ENCODE results near the gene C1QC.

C1QC gene

DNA sequence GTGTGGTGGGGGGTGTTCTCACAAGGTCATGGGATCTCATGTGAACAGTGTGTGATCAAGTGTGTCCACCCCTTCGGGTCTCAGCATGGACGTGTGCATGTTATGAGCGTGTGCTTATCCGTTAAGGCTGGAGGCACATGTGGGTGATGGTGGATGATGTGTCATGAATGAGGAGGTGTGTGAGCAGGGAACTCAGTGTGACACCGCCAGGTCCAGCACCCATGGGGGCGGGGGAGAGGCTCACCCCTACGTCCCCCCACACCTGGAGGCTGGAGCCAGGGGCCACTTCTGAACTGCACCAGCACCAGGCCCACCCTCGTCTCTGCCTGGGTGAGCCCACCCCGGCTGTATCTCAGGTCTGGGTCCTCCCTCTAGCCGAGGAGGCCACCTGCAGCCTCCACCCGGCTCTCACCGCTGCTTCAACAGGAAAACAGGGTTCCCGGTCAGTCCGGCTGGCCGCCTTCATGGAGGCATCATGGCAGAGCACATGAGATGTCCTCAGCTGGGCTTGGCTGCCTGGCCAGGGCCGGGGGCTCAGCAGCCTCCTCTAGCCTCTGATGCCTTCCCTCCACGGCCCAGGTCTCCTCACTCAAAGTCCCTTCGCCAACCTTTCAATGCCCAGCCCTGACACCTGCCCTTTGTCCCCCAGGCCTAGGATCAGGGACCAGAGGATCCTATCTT lies 41.2 kb upstream of the C1QC start:
- H3K4me3 ChIP-seq (ENCODE audit: low read depth in 1 of 2, low read length in 2 of 2), result no peak overlapping the region
- H3K27me3 ChIP-seq (ENCODE audit: control insufficient read depth in 1 of 2, insufficient read depth in 2 of 2, low read length in 2 of 2), result peaks cover 0 to 13% of the 10 kb centered on the region in 2 donors
- no peak overlapping the region for H3K9ac ChIP-seq (ENCODE audit: low read depth in 1 of 2, low read length in 2 of 2)
- H3K9me3 ChIP-seq (ENCODE audit: control insufficient read depth in 1 of 2, low read length in 2 of 2), result no peaks in the 10 kb centered on the region
- H3K36me3 ChIP-seq (ENCODE audit: control insufficient read depth in 1 of 2, insufficient read depth in 2 of 2, low read length in 2 of 2), result no peaks in the 10 kb centered on the region
- no peaks in the 10 kb centered on the region for H3K4me1 ChIP-seq (ENCODE audit: control insufficient read depth in 1 of 2, insufficient read depth in 2 of 2, low read length in 2 of 2)
- no peak overlapping the region for H3K27ac ChIP-seq (ENCODE audit: low read depth, low read length)

DNA sequence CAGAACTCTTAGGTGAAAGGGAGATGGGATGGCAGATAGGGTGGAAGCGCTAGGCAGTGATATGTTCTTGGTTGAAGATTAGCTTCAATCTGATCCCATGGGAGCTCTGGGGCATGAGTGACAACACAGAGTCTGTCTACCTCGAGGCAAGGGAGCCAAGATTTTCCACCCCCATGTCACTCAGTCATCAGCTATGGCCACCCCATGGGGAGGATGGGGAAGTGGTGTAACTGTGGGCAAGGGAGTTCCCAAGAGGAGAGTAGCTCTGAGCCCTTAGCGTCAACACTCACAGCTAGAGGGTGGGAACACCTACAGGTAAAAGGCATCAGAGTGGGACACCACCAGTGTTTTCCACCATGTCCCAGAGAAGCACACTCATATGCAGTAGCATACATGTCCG lies 37.3 kb upstream of the C1QC start:
- H3K9ac ChIP-seq (ENCODE audit: low read depth in 1 of 2, low read length in 2 of 2), result no peak overlapping the region
- H3K9me3 ChIP-seq (ENCODE audit: control insufficient read depth in 1 of 2, low read length in 2 of 2), result no peaks in the 10 kb centered on the region
- no peak overlapping the region for H3K4me3 ChIP-seq (ENCODE audit: low read depth in 1 of 2, low read length in 2 of 2)
- H3K4me1 ChIP-seq (ENCODE audit: control insufficient read depth in 1 of 2, insufficient read depth in 2 of 2, low read length in 2 of 2), result no peaks in the 10 kb centered on the region
- H3K27me3 ChIP-seq (ENCODE audit: control insufficient read depth in 1 of 2, insufficient read depth in 2 of 2, low read length in 2 of 2), result peaks cover 8 to 13% of the 10 kb centered on the region in 2 donors
- no peaks in the 10 kb centered on the region for H3K36me3 ChIP-seq (ENCODE audit: control insufficient read depth in 1 of 2, insufficient read depth in 2 of 2, low read length in 2 of 2)
- no peak overlapping the region for H3K27ac ChIP-seq (ENCODE audit: low read depth, low read length)

DNA sequence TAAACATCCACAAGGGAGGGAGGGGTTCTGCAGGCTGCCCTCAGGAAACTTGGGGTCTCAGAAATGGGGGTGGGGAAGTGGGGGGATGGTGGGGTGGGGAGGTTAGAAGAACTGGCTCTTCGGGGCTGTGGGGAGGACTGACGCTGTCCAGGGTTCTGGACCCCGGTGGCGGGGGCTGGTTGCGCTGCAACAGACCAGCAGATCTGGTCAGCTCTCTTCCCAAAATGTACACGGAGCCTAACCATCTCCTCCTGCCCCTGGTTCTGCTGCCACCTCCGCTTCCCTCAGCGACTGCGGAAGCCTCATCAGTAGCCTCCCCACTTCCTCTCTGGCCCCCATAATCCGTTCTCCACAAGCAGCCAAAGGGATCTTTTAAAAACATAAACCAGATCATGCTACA lies 36.3 kb upstream of the C1QC start:
- no peak overlapping the region for H3K9ac ChIP-seq (ENCODE audit: low read depth in 1 of 2, low read length in 2 of 2)
- H3K27ac ChIP-seq (ENCODE audit: low read depth, low read length), result no peak overlapping the region
- no peaks in the 10 kb centered on the region for H3K9me3 ChIP-seq (ENCODE audit: control insufficient read depth in 1 of 2, low read length in 2 of 2)
- peaks cover 8 to 13% of the 10 kb centered on the region in 2 donors for H3K27me3 ChIP-seq (ENCODE audit: control insufficient read depth in 1 of 2, insufficient read depth in 2 of 2, low read length in 2 of 2)
- H3K4me3 ChIP-seq (ENCODE audit: low read depth in 1 of 2, low read length in 2 of 2), result no peak overlapping the region
- H3K36me3 ChIP-seq (ENCODE audit: control insufficient read depth in 1 of 2, insufficient read depth in 2 of 2, low read length in 2 of 2), result no peaks in the 10 kb centered on the region
- no peaks in the 10 kb centered on the region for H3K4me1 ChIP-seq (ENCODE audit: control insufficient read depth in 1 of 2, insufficient read depth in 2 of 2, low read length in 2 of 2)

DNA sequence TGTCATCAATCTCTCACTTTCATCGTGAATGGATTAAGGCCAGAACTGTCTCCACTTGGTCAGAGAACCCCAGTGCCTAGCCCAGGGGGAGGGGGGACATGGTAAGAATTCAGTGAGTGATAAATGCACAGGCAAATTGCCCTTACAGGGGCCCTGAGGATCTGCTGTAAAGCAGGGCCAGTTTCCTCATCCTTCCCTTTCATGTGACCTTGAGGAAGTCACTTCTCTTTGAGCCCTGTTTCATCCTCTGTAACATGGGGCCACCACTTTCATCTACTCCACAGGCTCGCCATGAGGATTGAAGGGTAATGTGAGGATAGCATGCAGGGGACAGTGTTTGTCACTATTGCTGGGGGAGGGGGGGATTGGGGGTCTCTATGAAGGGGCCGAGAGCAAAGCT lies 35.1 kb upstream of the C1QC start:
- H3K4me1 ChIP-seq (ENCODE audit: control insufficient read depth in 1 of 2, insufficient read depth in 2 of 2, low read length in 2 of 2), result no peaks in the 10 kb centered on the region
- H3K4me3 ChIP-seq (ENCODE audit: low read depth in 1 of 2, low read length in 2 of 2), result no peak overlapping the region
- H3K27ac ChIP-seq (ENCODE audit: low read depth, low read length), result no peak overlapping the region
- H3K27me3 ChIP-seq (ENCODE audit: control insufficient read depth in 1 of 2, insufficient read depth in 2 of 2, low read length in 2 of 2), result peaks cover 8 to 13% of the 10 kb centered on the region in 2 donors
- H3K9me3 ChIP-seq (ENCODE audit: control insufficient read depth in 1 of 2, low read length in 2 of 2), result no peaks in the 10 kb centered on the region
- no peaks in the 10 kb centered on the region for H3K36me3 ChIP-seq (ENCODE audit: control insufficient read depth in 1 of 2, insufficient read depth in 2 of 2, low read length in 2 of 2)
- no peak overlapping the region for H3K9ac ChIP-seq (ENCODE audit: low read depth in 1 of 2, low read length in 2 of 2)

DNA sequence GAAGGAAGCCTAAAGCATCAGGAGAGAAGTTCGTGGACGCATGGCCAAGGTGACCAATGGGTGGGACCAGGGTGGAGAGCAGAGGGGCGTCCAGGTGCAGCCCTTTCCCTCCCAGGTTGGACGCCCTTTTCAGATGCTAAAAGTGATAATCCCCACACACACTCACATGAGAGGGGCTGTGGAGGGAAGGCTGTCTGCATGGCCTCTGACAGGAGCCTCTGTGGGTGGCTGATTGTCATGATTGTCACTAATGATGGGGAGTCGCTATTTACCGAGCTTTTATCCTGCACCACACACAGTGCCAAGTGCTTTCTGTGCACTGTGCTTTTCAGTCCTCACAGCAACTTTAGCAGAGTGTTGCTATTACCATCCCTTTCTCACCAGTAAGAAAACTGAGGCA lies 34.1 kb upstream of the C1QC start:
- no peak overlapping the region for H3K4me3 ChIP-seq (ENCODE audit: low read depth in 1 of 2, low read length in 2 of 2)
- H3K36me3 ChIP-seq (ENCODE audit: control insufficient read depth in 1 of 2, insufficient read depth in 2 of 2, low read length in 2 of 2), result no peaks in the 10 kb centered on the region
- H3K9me3 ChIP-seq (ENCODE audit: control insufficient read depth in 1 of 2, low read length in 2 of 2), result no peaks in the 10 kb centered on the region

DNA sequence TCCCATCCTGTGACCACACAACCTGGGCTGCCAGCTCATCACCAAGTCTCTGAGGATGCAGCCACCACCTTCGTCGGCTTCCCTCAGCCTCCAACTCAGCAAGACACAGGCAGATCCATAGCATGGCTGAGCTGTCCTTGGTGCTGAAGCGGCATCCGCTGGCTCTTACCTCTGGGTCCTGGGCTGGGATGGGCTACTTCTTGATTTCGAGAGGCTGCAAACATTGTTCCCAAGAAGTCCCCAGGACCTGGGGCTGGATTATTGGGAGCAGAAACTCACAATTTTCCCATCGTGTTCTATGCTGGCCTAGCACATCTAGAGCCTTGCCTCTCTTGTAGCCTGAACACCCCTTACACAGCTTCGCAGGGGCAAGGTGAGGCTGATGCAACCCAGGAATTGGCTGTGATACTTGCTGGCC lies 31.9 kb upstream of the C1QC start:
- no peaks in the 10 kb centered on the region for H3K9me3 ChIP-seq (ENCODE audit: control insufficient read depth in 1 of 2, low read length in 2 of 2)
- H3K27me3 ChIP-seq (ENCODE audit: control insufficient read depth in 1 of 2, insufficient read depth in 2 of 2, low read length in 2 of 2), result peaks cover 8 to 15% of the 10 kb centered on the region in 2 donors
- H3K4me3 ChIP-seq (ENCODE audit: low read depth in 1 of 2, low read length in 2 of 2), result no peak overlapping the region

More for the DNA sequence above, 34.1 kb upstream of the C1QC start:
- no peak overlapping the region for H3K9ac ChIP-seq (ENCODE audit: low read depth in 1 of 2, low read length in 2 of 2)
- H3K27ac ChIP-seq (ENCODE audit: low read depth, low read length), result no peak overlapping the region
- H3K4me1 ChIP-seq (ENCODE audit: control insufficient read depth in 1 of 2, insufficient read depth in 2 of 2, low read length in 2 of 2), result no peaks in the 10 kb centered on the region
- peaks cover 5 to 8% of the 10 kb centered on the region in 2 donors for H3K27me3 ChIP-seq (ENCODE audit: control insufficient read depth in 1 of 2, insufficient read depth in 2 of 2, low read length in 2 of 2)

DNA sequence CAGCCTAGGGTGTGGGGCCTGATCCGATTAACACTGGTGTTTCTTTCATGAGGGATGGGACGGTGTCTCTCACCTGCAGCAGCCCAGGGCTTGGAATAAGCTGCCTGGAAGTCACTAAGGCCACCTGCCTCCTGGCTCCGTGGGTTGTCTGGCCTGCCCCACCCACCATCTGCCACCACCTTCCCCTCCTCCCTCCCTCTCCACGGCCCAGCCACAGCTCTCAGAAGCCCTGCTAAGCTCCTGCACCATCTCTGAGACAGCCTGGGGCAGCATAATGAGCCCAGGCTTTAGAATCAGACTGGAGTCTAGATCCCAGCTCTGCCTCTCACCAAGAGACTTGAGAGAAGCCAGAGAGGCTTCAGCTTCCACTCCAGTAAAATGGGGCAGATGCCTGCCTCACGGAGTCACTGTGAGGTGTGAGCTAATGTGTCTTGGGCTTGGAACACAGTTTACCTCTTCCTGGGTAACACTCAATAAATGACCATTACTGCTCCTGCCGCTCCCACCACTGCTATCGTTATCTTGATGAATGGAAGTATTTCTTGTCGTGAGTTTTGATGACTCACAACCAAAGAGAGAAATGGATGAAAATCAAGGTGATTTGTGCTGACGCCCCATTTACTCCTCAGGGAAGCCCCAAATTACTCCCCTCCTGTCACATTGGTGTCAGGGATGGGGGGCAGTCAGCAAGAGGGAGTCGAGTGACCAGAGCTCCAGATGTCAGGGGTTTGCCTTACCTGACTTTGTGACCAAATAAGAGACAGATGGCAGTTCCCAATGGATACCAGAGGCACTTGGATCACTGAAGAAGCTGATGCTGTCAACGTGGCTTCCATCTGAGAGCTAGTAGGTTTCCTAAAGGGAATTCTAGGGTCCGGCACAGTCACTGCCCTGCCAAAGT lies 30.5 kb upstream of the C1QC start:
- no peak overlapping the region for H3K27ac ChIP-seq (ENCODE audit: low read depth, low read length)
- H3K9ac ChIP-seq (ENCODE audit: low read depth in 1 of 2, low read length in 2 of 2), result no peak overlapping the region
- H3K36me3 ChIP-seq (ENCODE audit: control insufficient read depth in 1 of 2, insufficient read depth in 2 of 2, low read length in 2 of 2), result no peaks in the 10 kb centered on the region
- no peaks in the 10 kb centered on the region for H3K4me1 ChIP-seq (ENCODE audit: control insufficient read depth in 1 of 2, insufficient read depth in 2 of 2, low read length in 2 of 2)
- H3K27me3 ChIP-seq (ENCODE audit: control insufficient read depth in 1 of 2, insufficient read depth in 2 of 2, low read length in 2 of 2), result peaks cover 16 to 25% of the 10 kb centered on the region in 2 donors
- H3K4me3 ChIP-seq (ENCODE audit: low read depth in 1 of 2, low read length in 2 of 2), result no peak overlapping the region
- no peaks in the 10 kb centered on the region for H3K9me3 ChIP-seq (ENCODE audit: control insufficient read depth in 1 of 2, low read length in 2 of 2)

More for the DNA sequence above, 31.9 kb upstream of the C1QC start:
- Histone ChIP-seq H3K4me1 (ENCODE audit: control insufficient read depth in 1 of 2, insufficient read depth in 2 of 2, low read length in 2 of 2) (no peaks in the 10 kb centered on the region), H3K27ac (ENCODE audit: low read depth, low read length) (no peak overlapping the region), H3K9ac (ENCODE audit: low read depth in 1 of 2, low read length in 2 of 2) (no peak overlapping the region), H3K36me3 (ENCODE audit: control insufficient read depth in 1 of 2, insufficient read depth in 2 of 2, low read length in 2 of 2) (no peaks in the 10 kb centered on the region)

DNA sequence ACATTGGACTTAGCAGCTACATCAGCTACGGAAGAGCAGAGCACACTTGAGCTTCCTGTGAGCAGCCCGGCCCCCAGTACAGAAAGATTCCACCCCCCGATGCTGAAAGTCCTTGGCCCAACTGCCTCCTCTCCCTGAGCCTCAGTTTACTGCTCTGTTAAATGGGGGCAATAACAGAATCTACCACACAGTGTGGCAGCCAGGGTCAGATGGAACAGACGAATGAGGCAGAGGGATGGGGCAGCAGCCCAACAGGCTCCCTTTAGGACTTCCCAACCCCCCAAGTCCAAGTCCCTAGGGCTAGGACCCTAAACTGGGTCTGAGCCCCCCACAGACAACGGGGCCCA lies 29.9 kb upstream of the C1QC start:
- no peak overlapping the region for H3K9ac ChIP-seq (ENCODE audit: low read depth in 1 of 2, low read length in 2 of 2)
- H3K9me3 ChIP-seq (ENCODE audit: control insufficient read depth in 1 of 2, low read length in 2 of 2), result no peaks in the 10 kb centered on the region
- peaks cover 16 to 29% of the 10 kb centered on the region in 2 donors for H3K27me3 ChIP-seq (ENCODE audit: control insufficient read depth in 1 of 2, insufficient read depth in 2 of 2, low read length in 2 of 2)
- no peaks in the 10 kb centered on the region for H3K36me3 ChIP-seq (ENCODE audit: control insufficient read depth in 1 of 2, insufficient read depth in 2 of 2, low read length in 2 of 2)
- no peaks in the 10 kb centered on the region for H3K4me1 ChIP-seq (ENCODE audit: control insufficient read depth in 1 of 2, insufficient read depth in 2 of 2, low read length in 2 of 2)
- no peak overlapping the region for H3K4me3 ChIP-seq (ENCODE audit: low read depth in 1 of 2, low read length in 2 of 2)
- no peak overlapping the region for H3K27ac ChIP-seq (ENCODE audit: low read depth, low read length)

DNA sequence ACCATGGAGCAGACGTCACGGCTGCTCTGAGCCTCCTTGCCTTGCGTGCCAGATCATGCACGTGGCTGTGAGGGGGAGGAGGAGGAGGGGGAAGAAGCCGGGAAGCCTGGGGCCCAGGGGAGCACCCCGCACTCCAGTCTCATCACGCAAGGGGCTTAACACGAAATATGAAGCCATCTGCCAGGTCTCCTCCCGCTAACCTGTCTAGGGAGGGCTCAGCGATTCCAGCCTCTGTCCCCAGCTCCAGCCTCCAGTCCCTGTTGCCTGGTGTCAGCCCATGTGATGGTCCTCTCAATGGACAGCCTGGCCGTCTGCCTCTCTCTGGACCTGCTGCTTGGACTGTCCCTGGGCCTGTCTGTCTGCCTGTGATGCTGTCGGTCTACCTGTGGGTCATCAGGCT lies 29.5 kb upstream of the C1QC start:
- H3K36me3 ChIP-seq (ENCODE audit: control insufficient read depth in 1 of 2, insufficient read depth in 2 of 2, low read length in 2 of 2), result no peaks in the 10 kb centered on the region
- H3K27me3 ChIP-seq (ENCODE audit: control insufficient read depth in 1 of 2, insufficient read depth in 2 of 2, low read length in 2 of 2), result peaks cover 15 to 30% of the 10 kb centered on the region in 2 donors
- H3K4me1 ChIP-seq (ENCODE audit: control insufficient read depth in 1 of 2, insufficient read depth in 2 of 2, low read length in 2 of 2), result no peaks in the 10 kb centered on the region

DNA sequence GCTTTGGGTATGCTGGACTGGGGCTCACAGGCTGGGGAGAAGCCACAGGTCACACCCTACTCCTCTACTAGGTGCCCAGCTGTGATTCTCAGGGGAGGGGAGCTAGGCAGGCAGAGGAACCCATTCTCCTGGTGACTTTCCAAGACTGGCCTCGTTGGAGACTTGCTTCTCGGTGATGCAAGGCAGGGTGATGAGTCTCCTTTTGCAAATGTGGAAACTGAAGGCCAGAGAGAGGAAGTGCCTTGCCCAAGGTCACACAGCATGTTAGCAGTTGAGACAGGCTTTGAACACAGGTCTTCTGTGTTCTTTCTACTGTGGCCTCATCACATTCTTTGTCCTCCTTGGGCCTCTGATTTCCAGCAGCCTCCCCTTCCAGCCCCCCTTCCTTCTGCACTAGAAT lies 27.5 kb upstream of the C1QC start:
- no peak overlapping the region for H3K27ac ChIP-seq (ENCODE audit: low read depth, low read length)

More for the DNA sequence above, 29.5 kb upstream of the C1QC start:
- Histone ChIP-seq H3K9ac (ENCODE audit: low read depth in 1 of 2, low read length in 2 of 2) (no peak overlapping the region), H3K27ac (ENCODE audit: low read depth, low read length) (no peak overlapping the region), H3K9me3 (ENCODE audit: control insufficient read depth in 1 of 2, low read length in 2 of 2) (no peaks in the 10 kb centered on the region), H3K4me3 (ENCODE audit: low read depth in 1 of 2, low read length in 2 of 2) (no peak overlapping the region)

More for the DNA sequence above, 27.5 kb upstream of the C1QC start:
- Histone ChIP-seq H3K9ac (ENCODE audit: low read depth in 1 of 2, low read length in 2 of 2) (no peak overlapping the region), H3K4me3 (ENCODE audit: low read depth in 1 of 2, low read length in 2 of 2) (no peak overlapping the region), H3K9me3 (ENCODE audit: control insufficient read depth in 1 of 2, low read length in 2 of 2) (no peaks in the 10 kb centered on the region), H3K36me3 (ENCODE audit: control insufficient read depth in 1 of 2, insufficient read depth in 2 of 2, low read length in 2 of 2) (no peaks in the 10 kb centered on the region), H3K4me1 (ENCODE audit: control insufficient read depth in 1 of 2, insufficient read depth in 2 of 2, low read length in 2 of 2) (no peaks in the 10 kb centered on the region), H3K27me3 (ENCODE audit: control insufficient read depth in 1 of 2, insufficient read depth in 2 of 2, low read length in 2 of 2) (peaks cover 21 to 38% of the 10 kb centered on the region in 2 donors)

All from duodenal mucosa (tissue), 2 donors.